HepG2 (cell line): ENCODE data around the gene TRABD.

Experiments
- AFF4 ChIP-seq: sonication (generic); formaldehyde crosslinking; IDR thresholded peaks from 2 replicates; pipeline ENCODE4 v1.4.0; 2020; ENCODE audit warnings: missing genetic modification reagents
- ATF4 ChIP-seq, 2 experiments: fragments of 450-650 bp in 1 of 2; sonication (generic) in 1 of 2; formaldehyde crosslinking; IDR thresholded peaks; 2 replicates each; pipeline versions ENCODE4 v1.5.0 to v1.8.0; 2020 to 2022; ENCODE audit warnings: mild to moderate bottlenecking in 1 of 2, missing genetic modification reagents in 1 of 2
- CTCF ChIP-seq: sonication (generic); formaldehyde crosslinking; IDR thresholded peaks from 2 replicates; pipeline ENCODE4 v1.5.0; 2020; ENCODE audit warnings: mild to moderate bottlenecking, missing genetic modification reagents, moderate library complexity
- GABPB1 ChIP-seq: IDR thresholded peaks from 2 replicates; pipeline ENCODE4 v1.6.1; 2016; ENCODE audit warnings: mild to moderate bottlenecking, missing genetic modification reagents, moderate library complexity, missing compliant biosample characterization
- MAFF ChIP-seq: IDR thresholded peaks from 2 replicates; pipeline ENCODE4 v1.6.1; 2011; ENCODE audit warnings: low read depth, low read length, improper control_type of control experiment
- MIXL1 ChIP-seq: IDR thresholded peaks from 2 replicates; pipeline ENCODE4 v1.6.1; 2016
- TAF1 ChIP-seq: sonication (generic); formaldehyde crosslinking; IDR thresholded peaks from 2 replicates; pipeline ENCODE4 v1.4.0; 2020; ENCODE audit warnings: missing genetic modification reagents
- ZBTB7A ChIP-seq: sonication (generic); formaldehyde crosslinking; IDR thresholded peaks from 2 replicates; pipeline ENCODE4 v1.8.0; 2022; ENCODE audit warnings: mild to moderate bottlenecking, missing genetic modification reagents
- ZNF589 ChIP-seq: sonication (generic); formaldehyde crosslinking; conservative IDR thresholded peaks from 2 replicates; pipeline ENCODE4 v1.8.0; 2022; ENCODE audit warnings: mild to moderate bottlenecking, moderate library complexity, missing genetic modification reagents

- TF ChIP-seq CTCF (CRISPR knock-in tag) (no peak), GABPB1 (no peak), MIXL1 (CRISPR knock-in tag) (no peak), ZNF589 (CRISPR knock-in tag) (no peak), ATF4 (CRISPR knock-in tag; IDR thresholded peaks at IDR 0.05) (no peak), MAFF (no peak), AFF4 (CRISPR knock-in tag) (no peak), ZBTB7A (no peak), TAF1 (CRISPR knock-in tag) (no peak)
Measured at GRCh38 chr22:50178871-50179869, 6.5 kb upstream of the TRABD start.
